Psoas muscle (tissue), 8 donors: ENCODE data around the gene AIMP1. TPM values are rescaled to one million over a fixed set of nuclear protein-coding genes. Genes with fewer than 3 reads are reported as not detected.
A peak's percentile ranks its signal among the peaks of the same experiment; 100 is the strongest.
"Not testable (repeated sequence)": the region's sequence is repeated elsewhere in the genome, so short reads cannot be mapped to it uniquely, and the experiment has no call there.

Experiments
- ATAC-seq, 4 donors: fragments of 200-7000 bp; cut with Tn5 transposase; one replicate each; pipeline ENCODE4 v1.9.1; 2020; ENCODE audit warnings: moderate library complexity in 3 of 4, mild to moderate bottlenecking in 2 of 4
- DNase-seq, 2 donors: peaks; one replicate each; pipeline ENCODE4 v3.0.0-alpha.2; 2020
- H3K27ac ChIP-seq: fragments of 200-600 bp; one replicate; pipeline ENCODE4 v1.8.0; 2022
- H3K27me3 ChIP-seq, 3 donors: fragments of 200-600 bp in 1 of 3; one replicate each; pipeline versions ENCODE4 v1.6.1 to v1.8.0; 2013 to 2022; ENCODE audit warnings: low read length in 2 of 3, mild to moderate bottlenecking in 2 of 3, moderate library complexity in 1 of 3; ENCODE audit not compliant: insufficient read depth in 3 of 3
- H3K36me3 ChIP-seq, 2 donors: fragments of 200-600 bp in 1 of 2; one replicate each; pipeline versions ENCODE4 v1.6.1 to v1.8.0; 2013 to 2022; ENCODE audit warnings: low read depth in 1 of 2, mild to moderate bottlenecking in 1 of 2, moderate library complexity in 1 of 2; ENCODE audit not compliant: insufficient read depth in 1 of 2
- H3K4me1 ChIP-seq: fragments of 200-600 bp; one replicate; pipeline ENCODE4 v1.8.0; 2022
- H3K4me3 ChIP-seq: fragments of 200-600 bp; one replicate; pipeline ENCODE4 v1.8.0; 2022; ENCODE audit warnings: mild to moderate bottlenecking
- H3K9me3 ChIP-seq: fragments of 200-600 bp; one replicate; pipeline ENCODE4 v1.8.0; 2022
- WGBS, 3 donors: extraction: QIAGEN DNeasy Blood & Tissue Kit; methylation state at CpG; one replicate each; pipeline versions ENCODE4 v1.1.6 to v1.1.7; 2013; 5-methylcytosine and 5-hydroxymethylcytosine counted together
- intact Hi-C, 2 donors: fragments of 100-400 bp; cut with DNase I; formaldehyde crosslinking; loops; one replicate each; pipeline versions ENCODE4 v1.11.0 to v1.14.2; 2022
- polyA plus RNA-seq, 3 donors: library from polyadenylated mRNA; stranded (reverse); fragments of 200-250 nt; gene quantifications; one replicate each; pipeline ENCODE4 v1.2.3, GENCODE V29; 2013
- total RNA-seq, 4 donors: library from RNA; stranded (reverse); fragmentation: NEBNext Ultra II Directional in 2 of 4; extraction: Animal tissue kit (Norgen Biotek cat#: 25700) in 2 of 4; gene quantifications; one replicate each; pipeline versions ENCODE4 v1.2.1 to v1.2.4, GENCODE V29; 2021 to 2023
- TF ChIP-seq, protein P1 (sequence below): fragments of 200-600 bp; IDR thresholded peaks from one replicate; pipeline ENCODE4 v1.8.0; 2022; ENCODE audit warnings: antibody characterized with exemption
- donor health status: healthy with polysubstance abuse.
- donor health status: DM: no; HTN: no; CAD: no; lungs with moderate emphysema.
- donor health status: Bipolar disorder and iron deficiency.
- donor health status: healthy.
- donor health status: DM: yes; HTN: yes; CAD: no.
- donor health status: DM: no; HTN: no; CAD: no.
- donor health status: DM: no; HTN: no; CAD: no.
- donor health status: DM: yes; HTN: yes; CAD: no.

AIMP1 gene
- total and polyA plus RNA-seq, 7 donors, result 26.0 to 65.5 (median 36.0) TPM

GRCh38 chr4:106320235-106320634 is 3.9 kb downstream of the AIMP1 start:
- H3K27me3 ChIP-seq, result no peaks in the 10 kb centered on the region
- H3K4me3 ChIP-seq, result no peak overlapping the region
- DNase-seq, result no peak
- peaks cover 0 to 11% of the 10 kb centered on the region in 2 donors for H3K36me3 ChIP-seq
- ATAC-seq, result no peak
- TF ChIP-seq, protein P1, sequence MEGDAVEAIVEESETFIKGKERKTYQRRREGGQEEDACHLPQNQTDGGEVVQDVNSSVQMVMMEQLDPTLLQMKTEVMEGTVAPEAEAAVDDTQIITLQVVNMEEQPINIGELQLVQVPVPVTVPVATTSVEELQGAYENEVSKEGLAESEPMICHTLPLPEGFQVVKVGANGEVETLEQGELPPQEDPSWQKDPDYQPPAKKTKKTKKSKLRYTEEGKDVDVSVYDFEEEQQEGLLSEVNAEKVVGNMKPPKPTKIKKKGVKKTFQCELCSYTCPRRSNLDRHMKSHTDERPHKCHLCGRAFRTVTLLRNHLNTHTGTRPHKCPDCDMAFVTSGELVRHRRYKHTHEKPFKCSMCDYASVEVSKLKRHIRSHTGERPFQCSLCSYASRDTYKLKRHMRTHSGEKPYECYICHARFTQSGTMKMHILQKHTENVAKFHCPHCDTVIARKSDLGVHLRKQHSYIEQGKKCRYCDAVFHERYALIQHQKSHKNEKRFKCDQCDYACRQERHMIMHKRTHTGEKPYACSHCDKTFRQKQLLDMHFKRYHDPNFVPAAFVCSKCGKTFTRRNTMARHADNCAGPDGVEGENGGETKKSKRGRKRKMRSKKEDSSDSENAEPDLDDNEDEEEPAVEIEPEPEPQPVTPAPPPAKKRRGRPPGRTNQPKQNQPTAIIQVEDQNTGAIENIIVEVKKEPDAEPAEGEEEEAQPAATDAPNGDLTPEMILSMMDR, result no peak
- 97 to 100% (median 97%) methylated on average over 1 of the region's 1 CpG for WGBS, 3 donors
- intact Hi-C loops, result no loop called here
- no peak overlapping the region for H3K27ac ChIP-seq
- peaks cover 26% of the 10 kb centered on the region for H3K4me1 ChIP-seq
- H3K9me3 ChIP-seq, result no peaks in the 10 kb centered on the region

DNA sequence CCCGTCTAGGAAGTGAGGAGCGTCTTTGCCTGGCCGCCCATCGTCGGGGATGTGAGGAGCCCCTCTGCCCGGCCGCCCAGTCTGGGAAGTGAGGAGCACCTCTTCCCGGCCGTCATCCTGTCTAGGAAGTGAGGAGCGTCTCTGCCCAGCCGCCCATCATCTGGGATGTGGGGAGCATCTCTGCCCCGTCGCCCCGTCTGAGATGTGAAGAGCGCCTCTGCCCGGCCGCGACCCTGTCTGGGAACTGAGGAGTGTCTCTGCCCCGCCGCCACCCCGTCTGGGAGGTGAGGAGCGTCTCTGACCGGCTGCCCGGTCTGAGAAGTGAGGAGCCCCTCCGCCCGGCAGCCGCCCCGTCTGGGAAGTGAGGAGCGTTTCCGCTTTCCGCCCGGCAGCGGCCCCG is 4.8 kb downstream of the AIMP1 start:
- H3K9me3 ChIP-seq, H3K4me3 ChIP-seq, H3K27ac ChIP-seq, H3K27me3 ChIP-seq, DNase-seq, intact Hi-C loops, ATAC-seq: not testable (repeated sequence)
- WGBS, 3 donors, result 96 to 97% (median 97%) methylated on average over 26 to 34 of the region's 34 CpGs
- H3K36me3 ChIP-seq, result peaks cover 0 to 21% of the 10 kb centered on the region in 2 donors
- peaks cover 25% of the 10 kb centered on the region for H3K4me1 ChIP-seq

DNA sequence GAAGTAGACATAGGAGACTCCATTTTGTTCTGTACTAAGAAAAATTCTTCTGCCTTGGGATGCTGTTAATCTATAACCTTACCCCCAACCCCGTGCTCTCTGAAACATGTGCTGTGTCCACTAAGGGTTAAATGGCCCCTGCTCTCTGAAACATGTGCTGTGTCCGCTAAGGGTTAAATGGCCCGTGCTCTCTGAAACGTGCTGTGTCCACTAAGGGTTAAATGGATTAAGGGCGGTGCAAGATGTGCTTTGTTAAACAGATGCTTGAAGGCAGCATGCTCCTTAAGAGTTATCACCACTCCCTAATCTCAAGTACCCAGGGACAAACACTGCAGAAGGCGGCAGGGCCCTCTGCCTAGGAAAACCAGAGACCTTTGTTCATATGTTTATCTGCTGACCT is 5.5 kb downstream of the AIMP1 start:
- H3K27ac ChIP-seq, intact Hi-C loops, H3K27me3 ChIP-seq, H3K9me3 ChIP-seq, H3K4me3 ChIP-seq, ATAC-seq, DNase-seq: not testable (repeated sequence)
- H3K36me3 ChIP-seq, result peaks cover 0 to 27% of the 10 kb centered on the region in 2 donors
- 66 to 73% (median 72%) methylated on average over 6 of the region's 6 CpGs for WGBS, 3 donors
- peaks cover 25% of the 10 kb centered on the region for H3K4me1 ChIP-seq

- intact Hi-C loops, result no loop called here
- no peak for ATAC-seq
- H3K36me3 ChIP-seq, result peaks cover 0 to 40% of the 10 kb centered on the region in 2 donors
- H3K4me3 ChIP-seq, result no peak overlapping the region
- H3K9me3 ChIP-seq, result no peaks in the 10 kb centered on the region
- H3K27me3 ChIP-seq, result no peaks in the 10 kb centered on the region
- H3K4me1 ChIP-seq, result peaks cover 16% of the 10 kb centered on the region
- DNase-seq, result no peak
- TF ChIP-seq, protein P1, result no peak
- no peak overlapping the region for H3K27ac ChIP-seq
Observed at GRCh38 chr4:106323119-106323518, 6.8 kb downstream of the AIMP1 start.

DNA sequence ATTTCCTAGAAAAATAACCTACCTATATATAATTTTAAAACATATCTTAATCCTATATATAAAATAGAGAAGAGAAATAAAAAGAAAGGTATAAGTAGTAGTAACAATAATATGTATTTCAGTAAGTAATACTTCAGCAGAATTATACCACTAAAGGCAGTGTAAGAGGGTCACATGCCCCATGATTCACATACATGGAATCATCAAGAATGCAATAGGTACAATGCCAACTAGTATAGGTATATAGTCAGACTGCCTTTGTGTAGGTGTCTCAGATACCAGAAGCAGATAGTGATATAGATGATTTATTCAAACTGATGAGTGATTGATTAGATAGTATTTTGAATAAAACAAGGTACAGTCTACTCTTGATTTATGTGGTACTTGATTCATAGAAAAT is 9.4 kb downstream of the AIMP1 start:
- Histone ChIP-seq H3K27ac (no peak overlapping the region), H3K4me3 (no peak overlapping the region), H3K9me3 (no peaks in the 10 kb centered on the region), H3K36me3 (peaks cover 0 to 65% of the 10 kb centered on the region in 2 donors), H3K27me3 (no peaks in the 10 kb centered on the region), H3K4me1 (no peaks in the 10 kb centered on the region)
- DNase-seq (no peak), ATAC-seq (no peak)
- TF ChIP-seq, protein P1, result no peak
- intact Hi-C loops, result no loop called here

DNA sequence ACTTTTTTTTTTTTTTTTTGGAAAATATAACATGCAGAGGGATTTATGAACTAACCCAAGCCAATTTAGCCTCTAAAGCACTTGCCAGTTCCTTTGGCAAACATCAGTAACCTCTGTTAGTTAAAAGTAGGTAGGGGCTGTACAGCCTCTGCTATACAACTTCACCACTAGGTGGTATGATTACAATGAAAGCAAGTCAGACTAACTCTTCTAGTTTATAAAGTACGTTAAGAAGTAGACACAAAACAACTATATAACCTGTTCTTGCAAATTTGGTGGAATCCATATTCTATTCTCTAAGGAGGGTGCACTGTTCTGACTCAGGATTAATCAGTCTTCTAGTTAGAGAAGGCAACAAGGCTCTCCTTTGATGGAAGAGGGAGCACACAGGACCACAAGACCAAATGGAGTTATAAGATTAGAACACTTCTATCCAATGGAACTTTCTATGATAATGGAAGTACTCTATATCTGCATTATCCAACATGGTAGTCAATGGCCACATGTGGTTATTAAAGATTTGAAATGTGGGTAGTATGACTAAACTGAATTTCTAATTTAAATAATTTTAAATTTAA is 12.8 kb downstream of the AIMP1 start:
- Histone ChIP-seq H3K36me3 (peaks cover 0 to 97% of the 10 kb centered on the region in 2 donors), H3K27me3 (no peaks in the 10 kb centered on the region), H3K4me1 (no peaks in the 10 kb centered on the region), H3K4me3 (no peak overlapping the region), H3K27ac (no peak overlapping the region), H3K9me3 (no peaks in the 10 kb centered on the region)
- TF ChIP-seq, protein P1, result peak; percentile 52
- peak in 3 of 4 donors; percentile 58 to 69 (median 67) for ATAC-seq
- 24 to 37% (median 26%) methylated on average over 1 of the region's 1 CpG for WGBS, 3 donors
- intact Hi-C loops, result no loop called here
- DNase-seq, result no peak
